Panc1 (cell line): Measurements from ENCODE around the gene RFC2. TPM values are rescaled to one million over a fixed set of nuclear protein-coding genes. Genes with fewer than 3 reads are reported as not detected.

Experiments
- ATAC-seq: fragments of 200-7000 bp; cut with Tn5 transposase; 2 replicates; pipeline ENCODE4 v1.9.1; 2020; ENCODE audit warnings: mild to moderate bottlenecking, moderate library complexity
- BruUV-seq: library from RNA; stranded (reverse); fragments of 400-500 nt; replicated peaks from 2 replicates; lab custom pipeline; 2021; lab: Mats Ljungman, UMichigan
- CTCF ChIA-PET: fragments of 300-600 bp; sonication (Branson Sonifier 250); formaldehyde crosslinking; loops from one replicate; lab custom pipeline; 2022; ENCODE audit warnings: antibody characterized with exemption; lab: Charles Lee
- POLR2A ChIA-PET: fragments of 300-600 bp; sonication (Branson Sonifier 250); formaldehyde crosslinking; loops from one replicate; lab custom pipeline; 2022; ENCODE audit warnings: antibody characterized with exemption; lab: Charles Lee
- DNase-seq: peaks from one replicate; pipeline ENCODE4 v3.0.0-alpha.2; 2010; ENCODE audit warnings: low read depth, low spot score
- H3K27ac ChIP-seq: 2 replicates; pipeline ENCODE4 v1.5.1; 2011; ENCODE audit warnings: mild to moderate bottlenecking, low read length, inconsistent platforms
- H3K27me3 ChIP-seq: fragments of 200-500 bp; sonication (Bioruptor generic); 2 replicates; pipeline ENCODE4 v1.6.0; 2014; ENCODE audit warnings: low read length, inconsistent platforms; ENCODE audit not compliant: control insufficient read depth, insufficient read depth
- H3K36me3 ChIP-seq: fragments of 200-500 bp; sonication (Bioruptor generic); 2 replicates; pipeline ENCODE4 v1.5.1; 2014; ENCODE audit warnings: inconsistent platforms, mild to moderate bottlenecking, low read length, moderate library complexity; ENCODE audit not compliant: control insufficient read depth, insufficient read depth
- H3K4me1 ChIP-seq: 2 replicates; pipeline ENCODE4 v1.5.1; 2011; ENCODE audit warnings: inconsistent platforms, mild to moderate bottlenecking, low read length, moderate library complexity; ENCODE audit not compliant: control insufficient read depth, insufficient read depth
- H3K4me3 ChIP-seq, 2 experiments: 2 replicates each; pipeline ENCODE4 v1.5.1; 2011 to 2012; ENCODE audit warnings: low read depth in 2 of 2, low read length in 2 of 2, mild to moderate bottlenecking in 2 of 2, inconsistent platforms in 1 of 2, moderate library complexity in 1 of 2
- H3K9me3 ChIP-seq: fragments of 200-500 bp; sonication (Bioruptor generic); 2 replicates; pipeline ENCODE4 v1.5.1; 2014; ENCODE audit warnings: low read depth, mild to moderate bottlenecking, inconsistent platforms, low read length, moderate library complexity; ENCODE audit not compliant: control insufficient read depth, insufficient read depth
- POLR2AphosphoS5 ChIP-seq: IDR thresholded peaks from 2 replicates; pipeline ENCODE4 v1.6.1; 2012; ENCODE audit warnings: mild to moderate bottlenecking, low read depth, low read length, moderate library complexity
- SIN3A ChIP-seq: IDR thresholded peaks from 2 replicates; pipeline ENCODE4 v1.6.1; 2012; ENCODE audit warnings: low read depth, mild to moderate bottlenecking, low read length, moderate library complexity, borderline replicate concordance; ENCODE audit not compliant: insufficient read depth
- TCF7L2 ChIP-seq: IDR thresholded peaks from 2 replicates; pipeline ENCODE4 v1.6.1; 2011; ENCODE audit warnings: mild to moderate bottlenecking, low read depth, low read length, inconsistent platforms
- in situ Hi-C: cut with HindIII; loops from 2 replicates; pipeline ENCODE4 v1.10.0; 2016; ENCODE audit warnings: low sequenced_read_pairs, low pct_unique_long_range_greater_than_20kb
- intact Hi-C: fragments of 100-400 bp; cut with micrococcal nuclease; formaldehyde crosslinking; loops from one replicate; pipeline ENCODE4 v1.10.0; 2022; ENCODE audit not compliant: unreplicated experiment
- total RNA-seq: library from RNA; stranded (reverse); gene quantifications from one replicate; pipeline ENCODE4 v1.2.1, GENCODE V29; 2021; ENCODE audit not compliant: unreplicated experiment
- TF ChIP-seq, protein P1 (sequence below): fragments of 450-650 bp; IDR thresholded peaks from 2 replicates; pipeline ENCODE4 v1.5.1; 2017; ENCODE audit warnings: mild to moderate bottlenecking
- TF ChIP-seq, protein P2 (sequence below), 2 experiments: IDR thresholded peaks; 2 replicates each; pipeline ENCODE4 v1.6.1; 2011 to 2012; ENCODE audit warnings: low read depth in 2 of 2, control low read depth in 1 of 2, low read length in 1 of 2, mild to moderate bottlenecking in 1 of 2, moderate library complexity in 1 of 2; ENCODE audit not compliant: insufficient read depth in 1 of 2

The RFC2 gene
- total RNA-seq, 1 experiment from 2014 or later = 56.2 TPM

DNA sequence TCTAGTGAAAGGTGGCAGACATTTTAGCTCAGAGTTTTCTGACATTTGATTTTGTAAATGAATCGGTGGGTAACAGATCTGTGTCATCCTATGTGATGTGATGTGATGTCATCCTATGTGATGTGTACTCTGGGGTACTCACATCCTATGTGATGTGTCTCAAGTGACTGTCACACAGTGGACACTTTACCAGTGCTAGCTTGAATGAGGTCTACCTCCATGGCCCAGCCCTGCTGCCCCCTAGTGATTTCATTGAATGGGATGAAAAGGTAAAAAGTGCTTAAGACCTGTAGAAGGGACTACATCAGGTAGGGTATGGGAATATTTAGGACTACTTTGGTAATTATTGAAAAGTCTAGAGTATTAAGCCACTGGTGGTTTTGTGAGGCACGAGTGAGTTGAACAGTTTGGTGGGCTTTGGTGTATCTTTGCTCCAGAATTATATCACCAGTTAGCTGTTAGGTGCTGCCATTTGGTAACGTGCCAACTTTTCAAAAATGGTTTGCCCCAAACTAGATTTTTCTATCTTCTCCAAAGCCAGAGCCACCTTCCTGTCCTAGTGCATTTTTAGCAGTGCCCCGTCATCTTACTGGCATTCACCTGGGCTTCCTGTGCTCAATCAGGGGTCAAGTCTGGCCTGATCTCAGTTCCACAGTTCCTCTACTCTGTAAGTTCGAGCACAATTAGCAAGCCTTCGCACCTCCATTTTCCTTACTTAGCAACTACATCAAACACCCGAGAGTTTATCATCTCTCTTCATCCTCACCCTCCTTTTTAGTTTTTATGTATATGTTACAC is 70.3 kb downstream of the RFC2 start:
- no TSS peak for BruUV-seq
- H3K27me3 ChIP-seq = no peaks in the 10 kb centered on the region
- CTCF ChIA-PET = interaction anchor here (0.6 to 1.0 kb wide), 5 partner anchors 13 to 120 kb away, joined by 3 to 4 read pairs (median 3); no protein-coding TSS in a partner anchor
- intact Hi-C loops = no loop called here
- ATAC-seq (peak; percentile 64), DNase-seq (no peak)
- no peaks in the 10 kb centered on the region for H3K9me3 ChIP-seq
- TF ChIP-seq, protein P1, sequence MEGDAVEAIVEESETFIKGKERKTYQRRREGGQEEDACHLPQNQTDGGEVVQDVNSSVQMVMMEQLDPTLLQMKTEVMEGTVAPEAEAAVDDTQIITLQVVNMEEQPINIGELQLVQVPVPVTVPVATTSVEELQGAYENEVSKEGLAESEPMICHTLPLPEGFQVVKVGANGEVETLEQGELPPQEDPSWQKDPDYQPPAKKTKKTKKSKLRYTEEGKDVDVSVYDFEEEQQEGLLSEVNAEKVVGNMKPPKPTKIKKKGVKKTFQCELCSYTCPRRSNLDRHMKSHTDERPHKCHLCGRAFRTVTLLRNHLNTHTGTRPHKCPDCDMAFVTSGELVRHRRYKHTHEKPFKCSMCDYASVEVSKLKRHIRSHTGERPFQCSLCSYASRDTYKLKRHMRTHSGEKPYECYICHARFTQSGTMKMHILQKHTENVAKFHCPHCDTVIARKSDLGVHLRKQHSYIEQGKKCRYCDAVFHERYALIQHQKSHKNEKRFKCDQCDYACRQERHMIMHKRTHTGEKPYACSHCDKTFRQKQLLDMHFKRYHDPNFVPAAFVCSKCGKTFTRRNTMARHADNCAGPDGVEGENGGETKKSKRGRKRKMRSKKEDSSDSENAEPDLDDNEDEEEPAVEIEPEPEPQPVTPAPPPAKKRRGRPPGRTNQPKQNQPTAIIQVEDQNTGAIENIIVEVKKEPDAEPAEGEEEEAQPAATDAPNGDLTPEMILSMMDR = peak; percentile 77
- no peak for TF ChIP-seq TCF7L2
- peaks cover 35% of the 10 kb centered on the region for H3K4me1 ChIP-seq
- no peak overlapping the region for H3K27ac ChIP-seq
- POLR2A ChIA-PET = interaction anchor here (0.8 to 0.9 kb wide), 2 partner anchors 9 to 10 kb away, joined by 3 read pairs; no protein-coding TSS in a partner anchor
- peaks cover 2% of the 10 kb centered on the region for H3K36me3 ChIP-seq
- in situ Hi-C loops = no loop called here
- no peak overlapping the region for H3K4me3 ChIP-seq

DNA sequence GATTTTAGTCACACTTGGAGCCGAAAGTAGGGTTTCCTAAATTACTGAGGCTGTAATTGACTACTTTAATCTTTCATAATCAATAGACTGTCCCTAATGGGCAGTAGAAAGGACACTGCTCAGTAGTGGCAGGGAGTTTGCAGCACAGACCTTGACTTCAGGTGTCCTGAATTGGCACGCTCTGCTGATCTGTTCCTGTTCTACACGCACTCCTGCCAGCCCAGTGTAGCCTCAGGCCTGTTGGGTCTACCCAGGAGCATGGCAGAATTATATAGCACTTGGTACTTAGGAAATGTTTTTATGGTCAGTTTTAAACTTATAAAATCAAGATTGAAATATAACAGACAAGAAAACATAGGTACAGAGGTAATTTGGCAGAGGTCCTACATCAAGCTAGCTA is 71.1 kb downstream of the RFC2 start:
- DNase-seq = no peak
- H3K36me3 ChIP-seq = no peaks in the 10 kb centered on the region; the same call in 1 of the 2 replicates
- ChIA-PET CTCF (interaction anchor here (0.6 to 0.8 kb wide), 4 partner anchors 23 to 119 kb away, joined by 3 to 4 read pairs (median 4); no protein-coding TSS in a partner anchor), POLR2A (interaction anchor here (0.8 to 0.9 kb wide), 2 partner anchors 8 to 9 kb away, joined by 3 read pairs; no protein-coding TSS in a partner anchor)
- in situ Hi-C loops (no loop called here), intact Hi-C loops (no loop called here)
- H3K4me1 ChIP-seq = peaks cover 38% of the 10 kb centered on the region
- no peaks in the 10 kb centered on the region for H3K9me3 ChIP-seq
- H3K27me3 ChIP-seq = no peaks in the 10 kb centered on the region
- TF ChIP-seq SIN3A (no peak), TCF7L2 (no peak), POLR2AphosphoS5 (no peak)
- TF ChIP-seq, protein P2, sequence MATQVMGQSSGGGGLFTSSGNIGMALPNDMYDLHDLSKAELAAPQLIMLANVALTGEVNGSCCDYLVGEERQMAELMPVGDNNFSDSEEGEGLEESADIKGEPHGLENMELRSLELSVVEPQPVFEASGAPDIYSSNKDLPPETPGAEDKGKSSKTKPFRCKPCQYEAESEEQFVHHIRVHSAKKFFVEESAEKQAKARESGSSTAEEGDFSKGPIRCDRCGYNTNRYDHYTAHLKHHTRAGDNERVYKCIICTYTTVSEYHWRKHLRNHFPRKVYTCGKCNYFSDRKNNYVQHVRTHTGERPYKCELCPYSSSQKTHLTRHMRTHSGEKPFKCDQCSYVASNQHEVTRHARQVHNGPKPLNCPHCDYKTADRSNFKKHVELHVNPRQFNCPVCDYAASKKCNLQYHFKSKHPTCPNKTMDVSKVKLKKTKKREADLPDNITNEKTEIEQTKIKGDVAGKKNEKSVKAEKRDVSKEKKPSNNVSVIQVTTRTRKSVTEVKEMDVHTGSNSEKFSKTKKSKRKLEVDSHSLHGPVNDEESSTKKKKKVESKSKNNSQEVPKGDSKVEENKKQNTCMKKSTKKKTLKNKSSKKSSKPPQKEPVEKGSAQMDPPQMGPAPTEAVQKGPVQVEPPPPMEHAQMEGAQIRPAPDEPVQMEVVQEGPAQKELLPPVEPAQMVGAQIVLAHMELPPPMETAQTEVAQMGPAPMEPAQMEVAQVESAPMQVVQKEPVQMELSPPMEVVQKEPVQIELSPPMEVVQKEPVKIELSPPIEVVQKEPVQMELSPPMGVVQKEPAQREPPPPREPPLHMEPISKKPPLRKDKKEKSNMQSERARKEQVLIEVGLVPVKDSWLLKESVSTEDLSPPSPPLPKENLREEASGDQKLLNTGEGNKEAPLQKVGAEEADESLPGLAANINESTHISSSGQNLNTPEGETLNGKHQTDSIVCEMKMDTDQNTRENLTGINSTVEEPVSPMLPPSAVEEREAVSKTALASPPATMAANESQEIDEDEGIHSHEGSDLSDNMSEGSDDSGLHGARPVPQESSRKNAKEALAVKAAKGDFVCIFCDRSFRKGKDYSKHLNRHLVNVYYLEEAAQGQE (IDR thresholded peaks at IDR 0.05; ENCODE audit: insufficient read depth in 1 of 2, low read depth in 2 of 2, low read length in 1 of 2) = no peak
- TF ChIP-seq, protein P1 = no peak
- H3K27ac ChIP-seq = no peak overlapping the region
- ATAC-seq = peak; percentile 75
- no peak overlapping the region for H3K4me3 ChIP-seq
- no TSS peak for BruUV-seq
